HG02759 (cell line): ENCODE measurements around the gene OR2F2.

Experiments
- ATAC-seq: cut with Tn5 transposase; IDR thresholded peaks from one replicate; pipeline ENCODE4 v1.9.1; 2021; ENCODE audit warnings: mild to moderate bottlenecking, moderate library complexity; ENCODE audit not compliant: unreplicated experiment

Gene OR2F2

DNA sequence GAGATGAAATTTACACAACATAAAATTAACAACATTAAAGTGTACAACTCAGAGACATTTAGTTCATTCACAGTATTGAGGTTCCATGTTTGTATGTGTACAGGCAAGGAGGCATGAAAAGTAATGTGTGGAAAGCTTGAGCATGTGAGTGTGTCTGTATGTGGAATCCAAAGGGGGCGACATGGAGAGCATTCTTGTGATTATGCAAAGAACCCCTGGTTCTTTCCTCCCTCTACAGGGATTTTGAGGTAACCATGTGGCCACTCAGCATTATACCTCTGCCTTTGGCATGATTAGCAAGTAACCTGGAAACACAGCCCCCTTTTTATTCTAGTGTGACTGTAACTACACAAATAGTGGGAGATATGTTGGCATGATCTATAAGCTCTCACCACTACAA, 40.6 kb downstream of the OR2F2 start:
- ATAC-seq = no peak

DNA sequence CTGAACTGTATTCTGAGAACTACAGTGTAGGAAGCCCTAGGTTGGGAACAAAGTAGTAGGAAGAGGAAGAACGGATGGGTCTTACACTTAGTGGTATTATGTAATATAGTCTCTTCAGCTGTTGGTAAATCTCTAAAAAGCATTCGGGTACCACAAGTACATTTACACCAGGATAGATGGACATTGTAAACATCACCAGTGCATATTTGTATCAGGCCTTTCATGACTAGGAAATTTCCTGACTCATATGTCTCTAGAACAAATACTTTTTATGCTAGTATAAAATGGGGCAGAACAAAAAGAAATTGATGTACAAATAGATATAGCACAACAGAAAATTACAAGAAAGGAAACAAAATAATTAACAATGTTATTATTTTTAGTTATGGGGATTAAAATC, 43.6 kb downstream of the OR2F2 start:
- ATAC-seq = no peak

DNA sequence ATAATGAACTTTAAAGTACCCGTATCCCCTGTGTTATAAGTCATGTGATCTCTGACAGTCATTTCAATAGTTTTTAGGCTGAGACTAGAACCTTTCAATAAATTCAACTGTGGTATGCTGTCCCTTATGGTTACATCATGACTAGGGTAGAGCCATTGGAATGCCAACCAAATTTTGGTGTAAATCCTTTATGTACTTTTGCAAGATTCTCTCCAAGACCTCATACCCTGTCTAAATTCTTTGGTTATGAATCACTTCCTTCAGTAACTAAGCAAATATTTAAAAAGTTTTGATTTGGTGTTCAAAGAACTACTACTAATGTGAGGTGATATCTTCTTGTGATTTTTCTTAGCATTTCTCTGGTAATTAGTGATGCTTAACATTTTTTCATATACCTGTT, 44.3 kb downstream of the OR2F2 start:
- no peak for ATAC-seq

DNA sequence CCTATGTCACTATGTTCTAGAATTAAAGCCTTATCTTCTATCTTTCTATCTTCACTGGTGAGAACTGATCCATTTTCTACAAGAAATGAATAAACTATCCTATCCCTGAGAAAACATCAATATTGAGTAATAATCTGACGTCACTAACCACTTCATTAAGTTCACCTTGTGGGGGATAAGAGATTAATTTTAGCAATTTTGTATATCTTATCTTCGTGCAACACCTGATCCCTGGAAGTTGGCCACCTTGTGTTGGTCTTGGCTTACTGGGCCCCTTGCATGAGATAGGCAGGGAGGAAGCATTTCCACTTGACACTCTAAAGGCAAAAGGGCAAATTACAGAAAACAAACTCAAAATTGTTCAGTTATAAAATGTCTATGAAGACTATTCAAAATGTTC, 45.0 kb downstream of the OR2F2 start:
- no peak for ATAC-seq

DNA sequence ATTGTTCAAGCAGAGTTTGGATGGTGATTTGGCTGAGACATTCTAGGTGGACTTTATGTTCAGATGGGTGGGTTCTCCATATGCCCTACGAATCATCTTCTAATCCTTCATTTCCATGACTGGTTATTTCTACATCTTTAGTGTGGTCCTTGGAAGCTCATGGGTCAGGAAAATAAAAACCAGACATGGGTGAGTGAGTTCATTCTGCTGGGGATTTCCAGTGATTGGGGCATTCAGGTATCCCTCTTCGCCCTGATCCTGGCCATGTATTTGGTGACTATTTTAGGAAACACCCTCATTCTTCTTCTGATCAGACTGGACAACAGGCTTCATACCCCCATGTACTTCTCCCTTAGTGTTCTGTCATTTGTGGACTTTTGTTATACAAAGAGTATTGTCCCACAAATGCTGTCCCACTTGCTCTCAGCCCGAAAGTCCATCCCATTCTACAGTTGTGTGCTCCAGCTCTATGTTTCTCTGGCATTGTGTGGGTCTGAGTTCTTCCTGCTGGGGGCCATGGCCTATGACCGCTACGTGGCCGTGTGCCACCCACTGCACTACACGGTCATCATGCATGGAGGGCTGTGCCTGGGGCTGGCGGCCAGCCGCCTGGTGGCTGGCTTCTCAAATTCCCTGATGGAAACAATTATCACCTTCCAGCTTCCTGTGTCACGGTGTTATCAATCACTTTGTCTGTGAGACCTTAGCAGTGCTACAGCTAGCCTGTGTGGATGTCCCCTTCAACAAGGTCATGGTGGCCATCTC, 45.9 kb downstream of the OR2F2 start:
- ATAC-seq = no peak

DNA sequence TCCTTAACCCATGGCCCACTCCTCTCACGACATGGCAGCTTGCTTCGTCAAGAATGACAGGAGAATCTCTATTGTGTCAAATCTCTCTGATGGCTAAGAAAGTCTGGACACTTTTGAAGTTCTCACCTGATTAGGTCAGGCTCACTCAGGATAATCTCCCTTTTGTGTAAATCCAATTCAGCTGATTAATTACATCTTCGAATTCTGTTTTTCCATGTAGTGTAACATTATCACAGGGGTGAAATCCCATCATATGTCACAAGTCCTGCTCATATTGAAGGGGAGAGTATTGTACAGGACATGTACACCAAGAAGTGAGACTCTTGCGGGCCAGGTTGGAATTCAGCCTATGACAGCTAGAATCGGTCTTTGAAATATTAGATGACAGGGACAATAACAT, 48.9 kb downstream of the OR2F2 start:
- ATAC-seq = no peak
